K562 (cell line): ENCODE results near the gene ZNF41. TPM values are rescaled to one million over a fixed set of nuclear protein-coding genes. Genes with fewer than 3 reads are reported as not detected.

Source experiments
- ATAC-seq: fragments of 200-7000 bp; cut with Tn5 transposase; 3 replicates; pipeline ENCODE4 v1.9.1; 2020; ENCODE audit warnings: moderate library complexity
- BruUV-seq: library from RNA; stranded (reverse); fragments of 400-500 nt; replicated peaks from 2 replicates; lab custom pipeline; 2021; lab: Mats Ljungman, UMichigan
- CTCF ChIA-PET: fragments of 300-600 bp; formaldehyde crosslinking; extraction: SDS; loops from one replicate; lab custom pipeline; 2021; ENCODE audit warnings: low intra/inter-chr PET ratio; lab: Yijun Ruan, JAX
- POLR2A ChIA-PET: fragments of 300-600, 350-650 bp; sonication (Branson Sonifier 250); formaldehyde crosslinking; extraction: SDS; loops from one replicate; lab custom pipeline; 2021; ENCODE audit warnings: antibody characterized with exemption, inconsistent platforms; lab: Yijun Ruan, JAX
- DNase-seq, 4 experiments: peaks; one replicate each; pipeline versions ENCODE4 v3.0.0 to v3.0.0-alpha.2; 2011 to 2018; ENCODE audit warnings: low spot score in 3 of 4, mixed read lengths in 3 of 4; ENCODE audit errors: extremely low read depth in 1 of 4
- FAIRE-seq: peaks from 2 replicates; lab custom pipeline; 2011; peaks lifted over from hg19 to GRCh38; lab: Jason Lieb, UNC
- H2AFZ ChIP-seq: 2 replicates; pipeline ENCODE4 v1.6.0; 2011; ENCODE audit warnings: low read depth, low read length, control low read depth, inconsistent platforms
- H3K27ac ChIP-seq: fragments of 200-600 bp; 3 replicates; pipeline ENCODE4 v1.8.0; 2011; ENCODE audit warnings: low read depth, mild to moderate bottlenecking, control low read depth, inconsistent platforms, low read length, moderate library complexity, mixed read lengths; ENCODE audit errors: extremely low read depth
- H3K27me3 ChIP-seq, 2 experiments: fragments of 300-600 bp in 1 of 2; 2 replicates in 1 of 2; 3 replicates in 1 of 2; pipeline versions ENCODE4 v1.6.0 to v1.8.0; 2011; ENCODE audit warnings: inconsistent platforms in 2 of 2, low read length in 2 of 2, mild to moderate bottlenecking in 1 of 2, mixed read lengths in 1 of 2, moderate library complexity in 1 of 2; ENCODE audit not compliant: control insufficient read depth in 2 of 2, insufficient read depth in 2 of 2
- H3K36me3 ChIP-seq: fragments of 300-600 bp; 3 replicates; pipeline ENCODE4 v1.8.0; 2011; ENCODE audit warnings: mild to moderate bottlenecking, low read length, inconsistent platforms; ENCODE audit not compliant: control insufficient read depth, insufficient read depth
- H3K4me1 ChIP-seq, 2 experiments: fragments of 200-600 bp in 1 of 2; replicated peaks in 1 of 2; 2 replicates in 1 of 2; 3 replicates in 1 of 2; pipeline versions ENCODE4 v1.5.1 to v1.8.0; 2011; ENCODE audit warnings: inconsistent platforms in 2 of 2, low read length in 2 of 2, mild to moderate bottlenecking in 1 of 2, mixed read lengths in 1 of 2, moderate library complexity in 1 of 2; ENCODE audit not compliant: control insufficient read depth in 2 of 2, insufficient read depth in 2 of 2
- H3K4me2 ChIP-seq: 2 replicates; pipeline ENCODE4 v1.6.1; 2011; ENCODE audit warnings: low read length, control low read depth, inconsistent platforms, mixed read lengths; ENCODE audit not compliant: insufficient read depth
- H3K4me3 ChIP-seq: fragments of 200-600 bp; sonication (generic), shearing (Covaris generic); 2 replicates; pipeline ENCODE4 v1.5.1; 2016; ENCODE audit warnings: control low read depth, inconsistent platforms
- H3K79me2 ChIP-seq: fragments of 200-600 bp; 3 replicates; pipeline ENCODE4 v1.8.0; 2011; ENCODE audit warnings: low read length, inconsistent platforms; ENCODE audit not compliant: control insufficient read depth, insufficient read depth
- H3K9ac ChIP-seq, 2 experiments: 2 replicates each; pipeline versions ENCODE4 v1.6.0 to v1.6.1; 2011; ENCODE audit warnings: low read depth in 2 of 2, low read length in 2 of 2, control low read depth in 1 of 2, inconsistent platforms in 1 of 2, mild to moderate bottlenecking in 1 of 2, mixed read lengths in 1 of 2; ENCODE audit not compliant: insufficient read depth in 1 of 2
- H3K9me1 ChIP-seq: one replicate; pipeline ENCODE4 v1.6.0; 2011; ENCODE audit warnings: inconsistent platforms, mild to moderate bottlenecking, low read length, moderate library complexity; ENCODE audit not compliant: control insufficient read depth, insufficient read depth
- H3K9me3 ChIP-seq: replicated peaks from 2 replicates; pipeline ENCODE4 v1.5.1; 2011; ENCODE audit warnings: low read depth, low read length, inconsistent platforms; ENCODE audit not compliant: control insufficient read depth, insufficient read depth
- H4K20me1 ChIP-seq: replicated peaks from 2 replicates; pipeline ENCODE4 v1.6.1; 2011; ENCODE audit warnings: low read length, inconsistent platforms, mixed read lengths; ENCODE audit not compliant: control insufficient read depth, insufficient read depth
- ATF1 ChIP-seq, 2 experiments: fragments of 450-650 bp in 1 of 2; IDR thresholded peaks; 2 replicates each; pipeline ENCODE4 v1.6.1; 2016; ENCODE audit warnings: missing compliant biosample characterization in 1 of 2, missing genetic modification characterization in 1 of 2
- ESRRB ChIP-seq: fragments of 250-450 bp; sonication (Bioruptor Pico); IDR thresholded peaks from 2 replicates; pipeline ENCODE4 v1.5.0; 2020; ENCODE audit warnings: mild to moderate bottlenecking, moderate library complexity, borderline replicate concordance
- FOXJ2 ChIP-seq: fragments of 200-800 bp; sonication (Bioruptor generic); IDR thresholded peaks from 2 replicates; pipeline ENCODE4 v1.6.1; 2016; ENCODE audit warnings: missing genetic modification characterization, missing compliant biosample characterization
- SUPT5H ChIP-seq: fragments of 450-650 bp; IDR thresholded peaks from 2 replicates; pipeline ENCODE4 v1.6.1; 2016
- ZNF23 ChIP-seq: fragments of 250-450 bp; sonication (Bioruptor Pico); IDR thresholded peaks from 2 replicates; pipeline ENCODE4 v1.4.0; 2020; ENCODE audit warnings: mild to moderate bottlenecking
- ZNF24 ChIP-seq: fragments of 450-650 bp; IDR thresholded peaks from 2 replicates; pipeline ENCODE4 v1.6.1; 2016
- WGBS: fragments of 100-300 bp; shearing (Covaris generic); methylation state at CpG from one replicate; pipeline ENCODE4 v1.1.6; 2016; ENCODE audit warnings: low coverage, mixed read lengths; ENCODE audit not compliant: insufficient coverage; ENCODE audit errors: missing lambda C conversion rate; 5-methylcytosine and 5-hydroxymethylcytosine counted together
- in situ Hi-C: fragments of 300-500 bp; cut with MboI; formaldehyde crosslinking; loops from 4 replicates; pipeline ENCODE4 v1.15.0; 2018; ENCODE audit warnings: inconsistent platforms, mixed read lengths
- intact Hi-C: fragments of 100-400 bp; cut with micrococcal nuclease; formaldehyde crosslinking; loops from 2 replicates; pipeline ENCODE4 v1.14.2; 2022
- polyA plus RNA-seq, 8 experiments: library from polyadenylated mRNA; depleted of rRNA in 4 of 8; stranded (reverse) in 5 of 8; unstranded in 3 of 8; fragments of >200 nt; fragmentation: Nextera tagmentation in 2 of 8; fragmentation: Illumina TruSeq in 1 of 8; extraction: Ambion mirVana in 2 of 8; extraction: Trizol in 1 of 8; gene quantifications; 2 replicates each; pipeline versions ENCODE4 v1.2.1 to v1.2.3, GENCODE V29; 2011 to 2014; ENCODE audit warnings: inconsistent platforms in 1 of 8, missing spikeins in 1 of 8
- total RNA-seq, 7 experiments: library from RNA; depleted of rRNA in 6 of 7; stranded (reverse); fragments of >200 nt in 6 of 7; fragmentation: Illumina TruSeq in 2 of 7; extraction: Trizol in 2 of 7; gene quantifications; 2 replicates each; pipeline versions ENCODE4 v1.2.1 to v1.2.3, GENCODE V29; 2011 to 2021; ENCODE audit warnings: low replicate concordance in 1 of 7
- TF ChIP-seq, protein P1 (sequence below): fragments of 250-450 bp; sonication (Bioruptor Pico); IDR thresholded peaks from 2 replicates; pipeline ENCODE4 v1.5.1; 2021; ENCODE audit warnings: mild to moderate bottlenecking
- TF ChIP-seq, protein P2 (sequence below): sonication (generic); formaldehyde crosslinking; IDR thresholded peaks from 2 replicates; pipeline ENCODE4 v1.8.1; 2023; ENCODE audit warnings: mild to moderate bottlenecking, missing genetic modification reagents, moderate library complexity
- TF ChIP-seq, protein P3 (sequence below): fragments of 450-650 bp; IDR thresholded peaks from 2 replicates; pipeline ENCODE4 v1.6.1; 2016; ENCODE audit warnings: low read depth, mild to moderate bottlenecking, moderate library complexity

Gene ZNF41
- total and polyA plus RNA-seq, 9 of the 15 experiments (the other 6 are each of a cell fraction or from before 2014, with no cell fraction given): 0.53 to 8.6 (median 6.6) TPM

DNA sequence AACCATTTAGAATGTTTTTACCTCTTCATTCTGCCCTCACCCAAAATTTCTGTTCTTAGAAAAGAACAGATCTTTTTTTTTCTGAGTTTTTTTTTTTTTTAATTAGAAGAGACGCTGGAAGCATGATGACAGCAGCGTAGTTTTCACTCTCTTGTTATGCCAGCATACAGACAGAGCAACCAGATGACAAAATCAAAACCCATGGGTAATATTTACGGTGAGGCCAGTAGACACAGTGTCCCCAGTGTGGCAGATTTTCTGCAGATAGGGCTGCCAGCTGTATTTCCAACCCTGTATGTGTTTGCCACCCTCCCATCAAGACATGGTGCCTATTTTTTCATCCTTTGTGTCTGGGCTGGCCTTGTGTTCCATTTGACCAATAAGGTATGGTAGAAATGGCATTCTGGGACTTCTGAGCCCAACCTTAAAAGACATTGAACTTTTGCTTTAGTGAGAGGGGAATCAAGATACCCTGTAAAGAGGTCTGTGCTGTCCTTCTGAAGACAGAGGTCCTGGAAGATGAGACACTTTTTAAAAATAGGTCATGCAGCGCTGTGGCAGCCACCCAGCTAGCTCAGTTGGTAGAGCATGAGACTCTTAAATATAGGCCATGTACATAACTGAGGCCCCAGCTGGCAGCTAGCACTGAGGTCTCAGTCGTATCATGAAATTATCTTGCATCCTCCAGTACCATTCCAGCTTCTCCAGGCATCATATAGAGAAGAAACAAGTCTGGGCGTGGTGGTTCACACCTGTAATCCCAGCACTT, 6.7 kb upstream of the ZNF41 start (continued):
- TF ChIP-seq, protein P1, sequence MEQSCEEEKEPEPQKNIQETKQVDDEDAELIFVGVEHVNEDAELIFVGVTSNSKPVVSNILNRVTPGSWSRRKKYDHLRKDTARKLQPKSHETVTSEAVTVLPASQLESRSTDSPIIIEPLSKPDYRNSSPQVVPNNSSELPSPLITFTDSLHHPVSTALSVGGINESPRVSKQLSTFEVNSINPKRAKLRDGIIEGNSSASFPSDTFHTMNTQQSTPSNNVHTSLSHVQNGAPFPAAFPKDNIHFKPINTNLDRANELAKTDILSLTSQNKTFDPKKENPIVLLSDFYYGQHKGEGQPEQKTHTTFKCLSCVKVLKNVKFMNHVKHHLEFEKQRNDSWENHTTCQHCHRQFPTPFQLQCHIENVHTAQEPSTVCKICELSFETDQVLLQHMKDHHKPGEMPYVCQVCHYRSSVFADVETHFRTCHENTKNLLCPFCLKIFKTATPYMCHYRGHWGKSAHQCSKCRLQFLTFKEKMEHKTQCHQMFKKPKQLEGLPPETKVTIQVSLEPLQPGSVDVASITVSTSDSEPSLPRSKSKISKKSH: no peak

DNA sequence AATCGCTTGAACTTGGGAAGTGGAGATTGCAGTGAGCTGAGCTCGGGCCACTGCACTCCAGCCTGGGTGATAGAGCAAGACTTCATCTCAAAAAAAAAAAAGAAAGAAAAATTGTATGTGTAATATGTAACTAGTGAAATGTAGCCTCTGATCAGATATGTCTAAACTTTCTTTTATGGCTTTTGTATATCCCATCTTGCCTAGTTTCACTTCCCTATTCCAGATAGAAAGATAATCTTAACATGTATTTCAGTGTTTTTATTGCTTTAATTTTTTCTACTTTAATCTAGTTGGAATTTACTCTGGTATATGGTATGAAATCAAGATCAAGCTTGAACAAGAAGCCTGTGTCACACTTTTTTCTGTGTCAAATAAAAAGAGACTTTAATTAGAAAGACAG, 1.9 kb upstream of the ZNF41 start:
- H3K27me3 ChIP-seq: no peaks in the 10 kb centered on the region
- no peak overlapping the region for H2AFZ ChIP-seq
- POLR2A ChIA-PET: no interaction called here
- intact Hi-C loops (no loop called here), in situ Hi-C loops (no loop called here)
- H3K36me3 ChIP-seq: no peaks in the 10 kb centered on the region
- CTCF ChIA-PET: interaction anchor here (1.0 kb wide), 1 partner anchor 291 kb away, joined by 3 read pairs; the partner anchor contains the start of gene UBA1
- H3K9me3 ChIP-seq: no peaks in the 10 kb centered on the region
- DNase-seq: no peak
- ATAC-seq: no peak
- peaks cover 2 to 4% of the 10 kb centered on the region in 2 experiments; a peak in 3 of 5 replicates for H3K4me1 ChIP-seq
- WGBS: 17% methylated on average over 2 of the region's 2 CpGs
- no TSS peak for BruUV-seq
- H3K27ac ChIP-seq: no peak overlapping the region
- no peaks in the 10 kb centered on the region for H3K9me1 ChIP-seq
- H3K4me3 ChIP-seq: no peak overlapping the region
- no peak for FAIRE-seq
- no peak overlapping the region for H3K9ac ChIP-seq
- H4K20me1 ChIP-seq: no peaks in the 10 kb centered on the region
- H3K4me2 ChIP-seq: no peak overlapping the region
- no peak for TF ChIP-seq ZNF24
- TF ChIP-seq ATF1 (CRISPR knock-in tag; IDR thresholded peaks at IDR 0.05): no peak
- TF ChIP-seq ATF1 (tag; IDR thresholded peaks at IDR 0.05): no peak
- TF ChIP-seq, protein P2, sequence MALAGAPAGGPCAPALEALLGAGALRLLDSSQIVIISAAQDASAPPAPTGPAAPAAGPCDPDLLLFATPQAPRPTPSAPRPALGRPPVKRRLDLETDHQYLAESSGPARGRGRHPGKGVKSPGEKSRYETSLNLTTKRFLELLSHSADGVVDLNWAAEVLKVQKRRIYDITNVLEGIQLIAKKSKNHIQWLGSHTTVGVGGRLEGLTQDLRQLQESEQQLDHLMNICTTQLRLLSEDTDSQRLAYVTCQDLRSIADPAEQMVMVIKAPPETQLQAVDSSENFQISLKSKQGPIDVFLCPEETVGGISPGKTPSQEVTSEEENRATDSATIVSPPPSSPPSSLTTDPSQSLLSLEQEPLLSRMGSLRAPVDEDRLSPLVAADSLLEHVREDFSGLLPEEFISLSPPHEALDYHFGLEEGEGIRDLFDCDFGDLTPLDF (CRISPR knock-in tag): no peak
- TF ChIP-seq SUPT5H: no peak
- TF ChIP-seq, protein P3, sequence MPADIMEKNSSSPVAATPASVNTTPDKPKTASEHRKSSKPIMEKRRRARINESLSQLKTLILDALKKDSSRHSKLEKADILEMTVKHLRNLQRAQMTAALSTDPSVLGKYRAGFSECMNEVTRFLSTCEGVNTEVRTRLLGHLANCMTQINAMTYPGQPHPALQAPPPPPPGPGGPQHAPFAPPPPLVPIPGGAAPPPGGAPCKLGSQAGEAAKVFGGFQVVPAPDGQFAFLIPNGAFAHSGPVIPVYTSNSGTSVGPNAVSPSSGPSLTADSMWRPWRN: no peak
- no peak for TF ChIP-seq ZNF23 (CRISPR knock-in tag)
- TF ChIP-seq FOXJ2 (tag): no peak
- TF ChIP-seq ESRRB (CRISPR knock-in tag): no peak
- peaks cover 32% of the 10 kb centered on the region for H3K79me2 ChIP-seq
